GM10248 (cell line): ENCODE measurements around the gene LGR4.

Source experiments
- CTCF ChIA-PET: fragments of 300-600 bp; sonication (Branson Sonifier 250); formaldehyde crosslinking; extraction: SDS; loops from one replicate; lab custom pipeline; 2021; ENCODE audit warnings: antibody characterized with exemption; lab: Yijun Ruan, JAX
- POLR2A ChIA-PET: fragments of 350-650 bp; sonication (Branson Sonifier 250); formaldehyde crosslinking; extraction: SDS; loops from one replicate; lab custom pipeline; 2020; ENCODE audit warnings: antibody characterized with exemption; lab: Yijun Ruan, JAX
- DNase-seq: peaks from one replicate; pipeline ENCODE4 v3.0.0; 2012; ENCODE audit errors: extremely low spot score
- TF ChIP-seq, protein P1 (sequence below): IDR thresholded peaks from 2 replicates; pipeline ENCODE4 v1.5.1; 2012; ENCODE audit warnings: mild to moderate bottlenecking, low read depth; ENCODE audit errors: extremely low read depth, missing control alignments, control extremely low read depth

LGR4 gene

DNA sequence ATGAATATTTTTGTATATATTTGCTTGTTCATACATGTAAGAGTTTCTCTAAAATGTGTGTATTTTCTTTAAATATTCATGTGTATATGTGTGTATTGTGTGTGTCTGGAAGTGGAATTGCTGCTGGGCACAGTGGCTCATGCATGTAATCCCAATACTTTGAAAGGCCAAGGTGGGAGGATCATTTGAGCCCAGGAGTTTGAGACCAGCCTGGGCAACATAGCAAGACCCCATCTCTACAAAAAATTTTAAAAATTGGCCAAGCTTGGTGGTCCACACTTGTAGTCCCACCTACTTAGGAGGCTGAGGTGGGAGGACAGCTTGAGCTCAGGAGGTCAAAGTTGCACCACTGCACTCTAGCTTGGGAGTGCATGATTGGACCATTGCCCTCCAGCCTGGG, 4.7 kb upstream of the LGR4 start:
- POLR2A ChIA-PET: no interaction called here

DNA sequence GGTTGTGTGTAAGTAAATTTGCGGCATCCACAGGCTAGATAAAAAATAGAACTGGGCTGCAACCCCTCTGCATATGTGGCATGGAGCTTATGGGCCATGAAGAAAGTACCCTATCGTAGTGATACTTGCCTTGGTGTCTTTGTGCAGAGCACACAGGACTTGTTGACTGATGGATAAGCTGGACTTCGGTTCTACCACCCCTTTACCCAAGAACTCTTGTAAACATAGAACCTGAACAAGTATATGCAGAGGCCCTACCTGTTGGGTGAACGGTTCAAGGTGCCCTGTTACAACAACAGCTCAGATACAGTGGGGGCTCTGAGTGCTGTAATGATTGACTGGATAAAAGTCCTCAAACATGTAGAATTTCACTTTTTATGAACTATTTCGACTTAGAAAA, 3.0 kb upstream of the LGR4 start:
- TF ChIP-seq, protein P1, sequence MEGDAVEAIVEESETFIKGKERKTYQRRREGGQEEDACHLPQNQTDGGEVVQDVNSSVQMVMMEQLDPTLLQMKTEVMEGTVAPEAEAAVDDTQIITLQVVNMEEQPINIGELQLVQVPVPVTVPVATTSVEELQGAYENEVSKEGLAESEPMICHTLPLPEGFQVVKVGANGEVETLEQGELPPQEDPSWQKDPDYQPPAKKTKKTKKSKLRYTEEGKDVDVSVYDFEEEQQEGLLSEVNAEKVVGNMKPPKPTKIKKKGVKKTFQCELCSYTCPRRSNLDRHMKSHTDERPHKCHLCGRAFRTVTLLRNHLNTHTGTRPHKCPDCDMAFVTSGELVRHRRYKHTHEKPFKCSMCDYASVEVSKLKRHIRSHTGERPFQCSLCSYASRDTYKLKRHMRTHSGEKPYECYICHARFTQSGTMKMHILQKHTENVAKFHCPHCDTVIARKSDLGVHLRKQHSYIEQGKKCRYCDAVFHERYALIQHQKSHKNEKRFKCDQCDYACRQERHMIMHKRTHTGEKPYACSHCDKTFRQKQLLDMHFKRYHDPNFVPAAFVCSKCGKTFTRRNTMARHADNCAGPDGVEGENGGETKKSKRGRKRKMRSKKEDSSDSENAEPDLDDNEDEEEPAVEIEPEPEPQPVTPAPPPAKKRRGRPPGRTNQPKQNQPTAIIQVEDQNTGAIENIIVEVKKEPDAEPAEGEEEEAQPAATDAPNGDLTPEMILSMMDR: no peak
- ChIA-PET CTCF (interaction anchor here (1.1 to 5.8 kb wide), 3 partner anchors 11 to 290 kb away, joined by 3 to 42 read pairs (median 4); no protein-coding TSS in a partner anchor), POLR2A (no interaction called here)
- DNase-seq: no peak

More for the DNA sequence above, 4.7 kb upstream of the LGR4 start:
- TF ChIP-seq, protein P1: no peak
- CTCF ChIA-PET: interaction anchor here (5.8 kb wide), 1 partner anchor 9 kb away, joined by 42 read pairs; no protein-coding TSS in a partner anchor
- no peak for DNase-seq

DNA sequence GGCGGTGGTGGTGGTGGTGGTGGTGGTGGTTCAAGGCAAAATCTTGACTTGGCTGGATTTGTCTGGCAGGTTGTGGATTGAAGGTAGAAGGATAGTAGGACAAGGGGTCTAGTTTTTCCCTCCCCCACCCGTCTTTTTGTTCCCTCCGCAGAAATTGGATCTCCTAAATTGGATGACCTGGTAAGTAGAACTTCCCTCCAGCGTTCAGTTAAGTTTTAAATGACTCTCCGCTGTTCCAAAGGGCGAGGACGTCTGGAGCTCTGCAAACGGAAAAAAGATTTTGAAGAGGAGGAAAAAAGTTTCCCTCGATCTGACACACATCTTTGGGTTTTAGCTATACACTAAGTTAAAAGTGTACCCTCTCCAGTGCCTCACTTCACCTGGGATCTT, 422 bp upstream of the LGR4 start:
- POLR2A ChIA-PET: no interaction called here
- TF ChIP-seq, protein P1: no peak
- CTCF ChIA-PET: interaction anchor here (1.5 to 5.8 kb wide), 3 partner anchors 10 to 26 kb away, joined by 3 to 42 read pairs (median 4); no protein-coding TSS in a partner anchor
- DNase-seq: no peak

DNA sequence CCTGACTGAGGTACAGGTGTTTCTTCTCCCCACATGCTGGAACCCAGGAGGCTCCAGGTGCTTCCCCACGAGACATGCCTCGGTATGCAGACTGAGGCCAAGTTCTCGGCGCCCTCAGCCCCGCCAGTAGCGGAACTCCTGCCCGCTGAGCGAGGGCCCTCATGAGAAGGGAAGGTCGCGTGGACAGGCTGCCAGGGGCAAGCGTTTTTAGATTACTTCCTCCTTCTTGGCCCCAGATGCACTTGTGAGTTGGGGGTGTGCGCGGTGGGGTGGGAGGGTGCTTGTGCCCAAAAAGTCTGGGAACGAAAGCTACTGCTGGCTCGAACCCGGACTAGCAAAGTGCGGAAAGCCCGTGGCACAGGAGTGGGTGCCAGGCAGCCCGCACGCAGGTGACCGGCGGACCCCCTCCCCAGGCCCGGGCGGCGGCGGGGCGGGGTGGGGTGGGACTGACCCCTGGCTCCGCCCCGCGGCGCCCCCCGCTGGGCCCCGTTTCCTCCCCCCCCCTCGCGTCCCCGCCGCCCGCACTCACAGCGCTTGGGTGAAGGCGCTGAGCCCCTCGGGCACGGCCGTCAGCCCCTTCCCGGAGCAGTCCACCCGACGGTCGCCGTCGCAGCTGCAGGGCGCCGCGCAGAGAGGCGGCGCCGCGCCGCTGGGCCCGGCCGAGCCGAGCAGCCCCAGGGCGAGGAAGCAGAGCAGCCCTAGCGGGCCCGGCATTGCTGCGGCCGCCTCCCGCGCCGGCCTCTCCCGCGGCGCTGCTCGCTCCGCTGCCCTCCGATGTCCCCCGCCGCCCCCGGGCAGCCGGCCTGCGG, 797 bp downstream of the LGR4 start:
- POLR2A ChIA-PET: no interaction called here
- TF ChIP-seq, protein P1: no peak
- CTCF ChIA-PET: interaction anchor here (0.8 to 5.8 kb wide), 4 partner anchors 11 to 27 kb away, joined by 3 to 42 read pairs (median 4); no protein-coding TSS in a partner anchor
- DNase-seq: peak; percentile 37

DNA sequence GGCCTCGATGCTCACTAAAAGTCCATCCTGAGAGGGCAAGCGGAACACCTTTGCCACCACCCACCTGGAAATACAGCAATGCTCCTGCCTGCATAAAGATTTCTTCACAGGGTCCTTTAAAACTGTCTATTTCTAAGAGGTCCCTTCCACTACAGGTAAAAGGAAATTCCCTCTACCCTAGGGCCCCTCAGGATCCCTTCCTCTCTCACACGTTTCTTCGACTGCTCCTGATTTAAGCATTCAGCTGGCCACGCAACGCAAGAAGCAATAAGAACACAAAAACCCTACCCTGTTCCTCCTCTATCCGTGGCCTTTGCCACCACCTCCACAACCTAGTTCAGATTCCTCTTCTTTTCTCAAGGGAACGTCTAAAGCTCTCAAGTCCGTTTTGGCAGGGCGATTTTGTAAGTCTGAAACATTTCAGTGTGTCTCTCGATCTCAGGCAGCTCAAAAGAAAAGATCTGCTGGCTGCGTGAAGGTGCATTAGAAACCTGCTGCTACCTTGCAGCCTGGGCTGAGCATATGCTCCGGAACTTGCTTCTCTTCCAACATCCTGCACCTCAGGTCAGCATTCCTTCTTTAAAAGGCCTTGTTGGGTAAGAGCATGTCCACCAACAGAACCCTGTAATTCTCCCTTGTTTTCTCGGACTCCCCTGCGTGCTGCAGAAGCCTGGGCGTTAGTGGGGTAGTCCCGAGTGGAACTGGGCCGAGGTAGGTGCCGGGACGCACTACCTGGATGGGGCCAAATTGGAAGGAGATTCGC, 1.6 kb downstream of the LGR4 start:
- CTCF ChIA-PET: interaction anchor here (0.8 kb wide), 1 partner anchor 10 kb away, joined by 3 read pairs; no protein-coding TSS in a partner anchor
- TF ChIP-seq, protein P1: no peak
- POLR2A ChIA-PET: no interaction called here
- no peak for DNase-seq

DNA sequence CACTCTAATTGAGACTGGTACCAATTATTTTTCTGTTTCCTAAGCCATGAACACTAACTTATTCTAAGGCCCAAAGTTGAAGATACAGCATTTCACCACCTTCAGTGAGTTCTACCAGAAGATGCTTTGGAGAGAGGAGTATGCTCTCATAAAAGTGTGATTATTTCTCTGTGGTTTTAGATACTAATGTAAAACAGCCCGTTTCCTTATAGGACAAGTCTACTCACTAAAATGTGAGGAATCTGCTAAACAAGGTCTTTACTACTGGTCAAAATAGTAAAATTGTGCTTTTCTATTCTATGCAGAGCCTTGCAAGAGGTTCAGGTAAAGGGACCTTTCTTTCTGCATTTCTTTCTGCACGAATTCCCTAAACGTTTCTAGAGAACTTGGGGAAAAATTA, 2.4 kb downstream of the LGR4 start:
- POLR2A ChIA-PET: no interaction called here
- DNase-seq: no peak
- CTCF ChIA-PET: no interaction called here
- TF ChIP-seq, protein P1: no peak
